Measurements from ENCODE around the gene TTC39A.

- TF ChIP-seq CTCF (optimal IDR thresholded peaks at IDR 0.05 in 1 of 3, IDR thresholded peaks at IDR 0.05 in 1 of 3, conservative IDR thresholded peaks at IDR 0.05 in 1 of 3; ENCODE audit: extremely low read depth in 1 of 3, insufficient read depth in 2 of 3, low read length in 3 of 3) (no peak), EZH2 (IDR thresholded peaks at IDR 0.05; ENCODE audit: low read length) (no peak)
These were observed 32.7 kb downstream of the TTC39A start for GRCh38 chr1:51297401-51298321.

Measured in keratinocyte (primary cell).